ENCODE measurements around the gene ZNF764.

Gene ZNF764

DNA sequence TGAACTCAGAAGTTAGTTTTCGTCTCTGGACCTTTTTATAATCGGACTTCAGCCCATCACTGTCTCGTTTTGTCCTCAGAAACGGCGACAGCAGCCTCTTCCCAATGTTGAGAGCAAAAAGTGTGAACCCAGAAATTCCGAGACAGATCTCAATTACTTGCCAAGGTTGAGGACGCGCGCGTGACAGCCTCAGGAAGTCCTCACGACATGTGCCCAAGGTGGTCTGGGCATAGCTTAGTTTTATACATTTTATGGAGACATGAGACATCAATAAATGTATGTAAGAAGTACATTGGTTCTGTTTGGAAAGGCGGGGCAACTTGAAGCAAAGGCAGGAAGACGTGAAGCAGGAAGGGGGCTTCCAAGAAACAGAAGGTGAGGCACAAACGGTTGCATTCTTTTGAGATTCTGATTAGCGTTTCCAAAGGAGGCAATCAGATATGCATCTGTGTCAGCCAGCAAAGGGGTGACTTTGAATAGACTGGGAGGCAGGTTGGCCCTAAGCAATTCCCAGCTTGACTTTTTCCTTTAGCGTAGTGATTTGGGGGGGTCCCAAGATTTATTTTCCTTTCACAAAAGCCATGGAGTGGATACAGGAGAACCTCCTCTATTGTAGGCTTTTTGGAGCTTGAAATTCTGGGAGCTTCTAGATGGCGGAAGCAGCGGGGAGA lies 22.9 kb downstream of the ZNF764 start:
- peaks cover 18 to 19% of the 10 kb centered on the region in 2 donors for H3K4me1 Mint-ChIP-seq (ENCODE audit: low read depth in 2 of 2)
- H3K36me3 Mint-ChIP-seq (ENCODE audit: insufficient read depth) = peaks cover 26% of the 10 kb centered on the region

GRCh38 chr16:30534368-30535105 lies 23.6 kb downstream of the ZNF764 start, which contains the start of gene ZNF747:
ZNF747 (minus strand) TSS chr16:30534858; CDS start chr16:30534679, 179 bp downstream.
- DNase-seq = peak; percentile 86 to 90 (median 88)
- H3K4me1 Mint-ChIP-seq (ENCODE audit: low read depth in 2 of 2) = peaks cover 18 to 19% of the 10 kb centered on the region in 2 donors
- H3K27ac Mint-ChIP-seq = peak within 1 kb of the TSS; percentile 97 to 98
- H3K27me3 Mint-ChIP-seq = no peaks in the 10 kb centered on the region
- H3K4me3 Mint-ChIP-seq = peak within 1 kb of the TSS; percentile 97 to 99
- ATAC-seq (replicated peaks) = peak; percentile 81
- no peaks in the 10 kb centered on the region for H3K9me3 Mint-ChIP-seq
- peaks cover 26% of the 10 kb centered on the region for H3K36me3 Mint-ChIP-seq (ENCODE audit: insufficient read depth)

More for the DNA sequence above, 22.9 kb downstream of the ZNF764 start:
- peak overlapping the region; percentile 97 to 99 for H3K4me3 Mint-ChIP-seq
- peak; percentile 31 for ATAC-seq (replicated peaks)
- DNase-seq = no peak
- peak overlapping the region; percentile 97 to 98 for H3K27ac Mint-ChIP-seq
- H3K27me3 Mint-ChIP-seq = no peaks in the 10 kb centered on the region
- H3K9me3 Mint-ChIP-seq = no peaks in the 10 kb centered on the region

DNA sequence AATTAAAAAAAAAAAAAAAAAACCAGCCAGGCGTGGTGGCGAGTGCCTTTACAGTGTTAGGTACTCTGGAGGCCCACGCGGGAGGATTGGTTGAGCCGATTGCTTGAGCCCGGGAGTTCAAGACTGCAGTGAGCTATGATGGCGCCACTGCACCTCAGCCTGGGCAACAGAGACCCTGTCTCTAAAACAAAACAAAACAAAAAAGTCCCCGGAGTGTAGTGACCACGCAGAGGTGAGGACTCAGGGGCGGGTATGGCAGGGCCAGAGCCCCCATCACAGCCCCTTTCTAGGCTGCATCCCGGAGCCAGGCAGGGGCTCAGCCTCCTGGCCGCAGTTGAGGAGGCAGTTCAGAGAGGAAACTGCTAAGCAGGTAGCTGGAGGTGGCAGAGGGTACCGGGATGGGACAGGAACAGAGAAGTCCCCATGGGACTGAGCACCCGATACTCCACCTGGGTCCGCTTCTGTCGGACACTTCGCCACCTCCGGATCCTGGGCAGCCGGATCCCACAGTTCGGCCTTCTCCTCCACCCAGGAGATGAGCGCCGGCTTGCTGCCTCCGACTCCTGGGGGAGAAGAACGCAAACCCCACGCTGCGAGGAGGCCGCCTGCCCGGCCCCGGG lies 24.3 kb downstream of the ZNF764 start:
- Mint-ChIP-seq H3K4me3 (peak overlapping the region; percentile 97 to 99), H3K36me3 (ENCODE audit: insufficient read depth) (peaks cover 26% of the 10 kb centered on the region), H3K27ac (peak overlapping the region; percentile 97 to 98), H3K4me1 (ENCODE audit: low read depth in 2 of 2) (peaks cover 18 to 19% of the 10 kb centered on the region in 2 donors), H3K9me3 (no peaks in the 10 kb centered on the region), H3K27me3 (no peaks in the 10 kb centered on the region)
- DNase-seq (no peak), ATAC-seq (replicated peaks) (no peak)

DNA sequence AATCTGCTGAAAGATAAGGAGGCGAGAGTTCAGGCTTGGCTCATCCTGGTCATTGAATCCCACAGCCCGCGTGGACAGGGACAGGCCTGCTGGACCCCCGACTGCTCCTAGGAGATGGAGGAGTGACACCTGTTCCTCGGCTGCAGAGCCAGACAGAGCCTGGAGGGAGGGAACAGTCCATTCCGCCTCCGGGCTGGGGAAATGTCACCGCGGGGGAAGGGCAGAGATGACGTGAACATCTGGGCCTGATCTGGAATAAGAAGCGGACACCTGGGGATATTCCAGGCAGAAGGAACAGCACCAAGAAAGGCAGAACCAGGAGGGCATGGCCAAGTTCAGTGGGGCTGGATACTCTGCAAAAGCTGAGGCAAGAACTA lies 25.0 kb downstream of the ZNF764 start:
- Mint-ChIP-seq H3K4me3 (peak overlapping the region; percentile 56 to 79), H3K9me3 (no peaks in the 10 kb centered on the region), H3K36me3 (ENCODE audit: insufficient read depth) (peaks cover 20% of the 10 kb centered on the region), H3K27me3 (no peaks in the 10 kb centered on the region), H3K27ac (peak overlapping the region in 1 of 2 donors; percentile 98), H3K4me1 (ENCODE audit: low read depth in 2 of 2) (peaks cover 18 to 22% of the 10 kb centered on the region in 2 donors)
- DNase-seq (no peak), ATAC-seq (replicated peaks) (no peak)

DNA sequence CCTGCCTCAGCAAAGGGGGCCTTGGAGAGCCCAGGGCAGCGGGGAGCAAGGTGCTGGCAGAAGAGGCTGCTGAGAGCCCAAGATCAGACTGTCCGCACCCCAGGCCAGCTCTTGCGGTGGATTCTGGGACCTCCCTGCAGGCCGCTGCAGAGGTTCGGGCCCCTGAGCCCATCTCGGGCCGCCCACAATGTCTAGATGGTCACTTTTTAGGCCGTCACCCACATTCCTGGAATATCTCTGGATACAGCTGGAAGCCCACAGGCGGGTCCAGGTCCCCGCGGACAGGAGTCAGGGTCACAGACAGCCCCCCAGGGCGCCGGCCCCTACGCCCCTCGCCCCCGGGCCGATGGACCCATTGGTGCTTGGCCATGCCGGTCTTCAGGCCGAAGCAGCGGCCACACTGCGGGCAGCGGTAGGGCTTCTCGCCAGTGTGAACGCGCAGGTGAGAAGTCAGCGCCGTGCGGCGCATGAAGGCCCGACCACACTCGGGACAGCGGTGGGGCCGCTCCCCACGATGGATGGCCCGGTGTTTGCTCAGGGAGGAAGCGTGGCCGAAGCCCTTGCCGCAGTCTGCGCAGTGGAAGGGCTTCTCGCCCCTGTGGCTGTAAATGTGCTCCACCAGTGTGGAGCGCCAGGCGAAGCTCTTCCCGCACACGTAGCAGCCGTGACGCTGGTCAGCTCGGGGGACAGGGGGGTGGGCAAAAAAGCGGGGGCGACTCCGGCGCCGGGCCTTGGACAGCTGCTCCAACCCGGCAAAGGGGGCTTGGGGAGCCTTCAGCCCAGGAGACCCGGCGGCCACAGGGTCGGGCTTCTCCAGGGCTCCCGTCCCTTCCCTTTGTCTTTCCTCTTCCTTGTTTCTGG lies 25.7 kb downstream of the ZNF764 start:
- peak overlapping the region; percentile 56 to 79 for H3K4me3 Mint-ChIP-seq
- peak overlapping the region; percentile 69 to 98 for H3K27ac Mint-ChIP-seq

DNA sequence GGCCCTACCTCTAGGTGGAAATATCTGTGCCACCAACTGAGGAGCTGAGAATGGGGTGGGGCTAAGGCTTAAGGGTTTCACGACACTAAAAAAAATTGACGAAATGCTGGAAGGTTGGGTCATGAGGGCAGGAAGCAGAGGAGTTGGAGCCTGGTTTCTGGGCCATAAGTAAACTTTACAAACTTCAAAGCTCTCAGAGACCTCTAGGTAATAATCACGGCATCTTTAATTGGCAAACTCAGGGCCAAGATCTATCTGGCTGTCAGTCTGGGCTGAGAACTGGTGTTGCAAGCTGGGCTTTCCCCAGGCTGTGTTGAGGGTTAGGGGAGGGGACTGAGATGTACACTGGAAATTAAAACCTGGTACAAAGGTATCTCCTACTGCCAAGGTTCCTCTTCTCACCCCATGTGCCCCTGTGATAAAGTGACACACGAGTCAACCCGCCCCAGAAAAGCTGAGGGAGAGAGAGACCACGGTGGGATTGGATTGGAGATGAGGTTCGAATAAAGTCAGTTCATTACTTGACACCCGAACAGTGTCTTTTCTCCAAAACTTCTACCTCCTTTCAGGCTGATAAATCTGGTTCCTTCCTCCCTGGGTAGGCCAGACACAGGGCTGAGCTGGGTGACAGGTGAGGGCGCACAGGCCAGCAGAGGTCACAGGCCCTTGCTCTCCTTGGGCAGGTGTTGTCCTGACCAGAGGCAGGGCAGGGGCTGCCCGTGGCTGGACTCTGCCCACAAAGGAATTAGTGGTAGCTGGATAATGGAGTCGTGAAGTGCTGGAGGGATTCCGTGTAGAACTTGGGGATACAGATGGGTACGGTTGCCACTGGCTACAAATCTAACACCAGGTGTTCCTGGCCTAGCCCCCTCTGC lies 27.8 kb downstream of the ZNF764 start:
- no peak for ATAC-seq (replicated peaks)
- H3K27me3 Mint-ChIP-seq = no peaks in the 10 kb centered on the region
- H3K4me1 Mint-ChIP-seq (ENCODE audit: low read depth in 2 of 2) = peaks cover 23 to 24% of the 10 kb centered on the region in 2 donors
- no peak for DNase-seq
- no peak overlapping the region for H3K4me3 Mint-ChIP-seq
- H3K27ac Mint-ChIP-seq = peak overlapping the region in 1 of 2 donors; percentile 51
- H3K9me3 Mint-ChIP-seq = no peaks in the 10 kb centered on the region
- peaks cover 25% of the 10 kb centered on the region for H3K36me3 Mint-ChIP-seq (ENCODE audit: insufficient read depth)

More for the DNA sequence above, 25.7 kb downstream of the ZNF764 start:
- no peak for ATAC-seq (replicated peaks)
- no peak for DNase-seq
- H3K27me3 Mint-ChIP-seq = no peaks in the 10 kb centered on the region
- peaks cover 19% of the 10 kb centered on the region for H3K36me3 Mint-ChIP-seq (ENCODE audit: insufficient read depth)
- H3K9me3 Mint-ChIP-seq = no peaks in the 10 kb centered on the region
- peaks cover 24 to 26% of the 10 kb centered on the region in 2 donors for H3K4me1 Mint-ChIP-seq (ENCODE audit: low read depth in 2 of 2)

DNA sequence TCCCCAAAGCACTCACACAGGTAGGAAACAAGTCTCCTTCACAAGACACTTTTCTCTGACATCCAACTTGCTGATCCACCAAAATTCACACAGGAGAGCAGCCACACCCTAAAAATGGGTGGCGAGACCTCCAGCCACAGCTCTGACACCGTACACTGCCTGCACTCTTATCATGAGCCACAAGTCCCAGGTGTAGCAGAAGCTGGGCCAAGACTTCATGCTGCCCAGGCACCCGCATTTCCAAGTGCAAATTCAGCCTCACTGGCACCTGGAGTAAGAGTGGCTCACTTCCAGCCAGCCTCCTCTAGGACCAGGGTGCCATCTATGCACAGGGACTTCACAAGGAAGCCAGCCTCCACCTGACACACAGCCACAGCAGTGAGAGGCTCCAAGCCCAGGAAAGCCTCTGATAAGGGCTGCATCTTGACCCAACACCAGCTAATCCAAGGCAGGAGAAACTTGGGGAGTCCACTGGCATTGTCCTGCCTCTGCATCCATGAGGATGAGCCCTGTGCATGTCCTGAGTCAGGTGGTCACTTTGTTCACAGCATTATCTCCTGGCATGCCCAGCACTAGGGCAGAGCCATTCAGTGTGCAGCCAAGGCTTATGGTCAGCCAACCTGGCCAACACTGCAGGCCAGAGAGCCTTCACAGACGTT lies 29.2 kb downstream of the ZNF764 start:
- Mint-ChIP-seq H3K27ac (peak overlapping the region in 1 of 2 donors; percentile 88), H3K4me3 (peak overlapping the region; percentile 25 to 88), H3K9me3 (no peaks in the 10 kb centered on the region), H3K36me3 (ENCODE audit: insufficient read depth) (peaks cover 21% of the 10 kb centered on the region), H3K4me1 (ENCODE audit: low read depth in 2 of 2) (peaks cover 18 to 19% of the 10 kb centered on the region in 2 donors), H3K27me3 (no peaks in the 10 kb centered on the region)
- DNase-seq = no peak
- no peak for ATAC-seq (replicated peaks)

DNA sequence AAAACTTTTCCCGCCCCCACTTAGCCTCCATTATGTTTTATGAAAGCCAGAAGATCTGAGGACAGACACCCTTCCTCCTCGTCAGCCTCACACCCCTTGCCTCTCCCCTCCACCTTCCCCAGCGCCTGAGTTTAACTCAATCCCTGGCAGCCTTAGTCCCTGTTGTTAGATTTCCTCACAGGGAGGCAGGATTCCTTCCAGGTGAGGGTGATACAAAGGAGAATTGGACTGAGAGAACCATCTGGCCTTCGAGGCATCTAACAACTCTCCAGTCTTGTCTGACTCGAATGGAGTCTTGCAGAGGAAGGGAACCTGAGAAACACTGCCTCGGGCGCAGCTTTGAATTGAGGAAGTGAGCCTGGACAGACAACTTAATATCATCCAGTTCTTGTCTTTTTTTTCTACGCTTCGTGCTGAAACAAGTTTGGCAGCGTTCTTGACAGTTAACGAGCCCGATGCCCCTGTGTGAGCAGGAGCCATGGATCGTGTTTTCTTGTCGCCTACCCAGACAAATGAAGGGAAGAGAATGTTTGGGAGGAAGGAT lies 30.5 kb downstream of the ZNF764 start:
- Mint-ChIP-seq H3K4me1 (ENCODE audit: low read depth in 2 of 2) (peaks cover 14 to 19% of the 10 kb centered on the region in 2 donors), H3K36me3 (ENCODE audit: insufficient read depth) (peaks cover 22% of the 10 kb centered on the region), H3K4me3 (peak overlapping the region; percentile 88), H3K27me3 (no peaks in the 10 kb centered on the region), H3K27ac (peak overlapping the region; percentile 88), H3K9me3 (no peaks in the 10 kb centered on the region)
- DNase-seq (no peak), ATAC-seq (replicated peaks) (no peak)

- Mint-ChIP-seq H3K4me3 (peak overlapping the region; percentile 88), H3K9me3 (no peaks in the 10 kb centered on the region), H3K4me1 (ENCODE audit: low read depth in 2 of 2) (peaks cover 15 to 24% of the 10 kb centered on the region in 2 donors), H3K36me3 (ENCODE audit: insufficient read depth) (peaks cover 26% of the 10 kb centered on the region), H3K27ac (peak overlapping the region; percentile 88), H3K27me3 (no peaks in the 10 kb centered on the region)
- ATAC-seq (replicated peaks) (peak; percentile 80), DNase-seq (peak; percentile 69 to 83 (median 79))
Observed at GRCh38 chr16:30526823-30527634, 31.1 kb downstream of the ZNF764 start.

DNA sequence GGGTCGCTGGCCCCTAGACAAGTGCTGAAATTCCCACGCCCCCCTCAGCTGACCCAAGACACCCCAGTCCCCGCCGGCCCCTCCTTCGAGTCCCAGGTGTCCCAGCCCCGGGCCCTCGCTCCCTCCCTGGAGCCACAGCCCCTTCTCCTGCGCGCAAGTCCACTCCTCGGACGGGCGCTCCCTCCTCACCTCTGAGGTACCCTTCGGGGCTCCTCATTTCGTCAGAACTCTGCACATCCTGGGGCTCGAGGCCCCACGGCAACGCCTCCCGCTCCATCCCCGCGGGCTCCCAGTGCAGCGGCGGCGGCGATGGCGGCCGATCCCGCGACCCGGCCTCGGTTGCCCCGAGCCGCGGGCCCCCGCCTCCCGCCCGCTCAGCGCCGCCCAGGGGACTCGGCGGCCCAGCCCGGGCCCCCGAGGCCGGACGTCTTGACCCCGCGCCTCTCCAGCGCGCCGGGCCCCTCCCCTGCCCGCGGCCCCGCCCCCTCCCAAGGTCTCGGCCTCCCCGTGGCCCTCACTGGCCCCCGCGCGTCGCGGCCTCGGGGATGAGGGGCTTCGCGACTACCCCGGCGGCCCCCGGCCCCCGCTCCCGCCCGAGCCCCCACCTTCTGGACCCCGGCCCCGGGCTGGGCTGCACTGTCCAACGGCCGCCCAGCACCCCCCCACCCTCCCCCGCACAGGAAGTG lies 31.9 kb downstream of the ZNF764 start, which contains the start of gene ZNF768:
TSS of gene ZNF768 (minus strand) at position 430 of the 686 bp plus-strand sequence. CDS start at position 277, 153 bp downstream.
- peak; percentile 15 for ATAC-seq (replicated peaks)
- H3K27me3 Mint-ChIP-seq = no peaks in the 10 kb centered on the region

More for the DNA sequence above, 31.9 kb downstream of the ZNF764 start, which contains the start of gene ZNF768:
- H3K4me1 Mint-ChIP-seq (ENCODE audit: low read depth in 2 of 2) = peaks cover 15 to 25% of the 10 kb centered on the region in 2 donors
- H3K27ac Mint-ChIP-seq = peak within 1 kb of the TSS; percentile 88
- H3K36me3 Mint-ChIP-seq (ENCODE audit: insufficient read depth) = peaks cover 34% of the 10 kb centered on the region
- no peak for DNase-seq
- H3K9me3 Mint-ChIP-seq = no peaks in the 10 kb centered on the region
- peak within 1 kb of the TSS; percentile 88 for H3K4me3 Mint-ChIP-seq

Measured in effector memory CD8-positive, alpha-beta T cell (primary cell).